ENCODE data around the gene MYO3B. TPM values are rescaled to one million over a fixed set of nuclear protein-coding genes. Genes with fewer than 3 reads are reported as not detected.

The MYO3B gene
- total and polyA plus RNA-seq, 12 donors: 0.04 to 0.11 (median 0.06) TPM; not detected in 8

DNA sequence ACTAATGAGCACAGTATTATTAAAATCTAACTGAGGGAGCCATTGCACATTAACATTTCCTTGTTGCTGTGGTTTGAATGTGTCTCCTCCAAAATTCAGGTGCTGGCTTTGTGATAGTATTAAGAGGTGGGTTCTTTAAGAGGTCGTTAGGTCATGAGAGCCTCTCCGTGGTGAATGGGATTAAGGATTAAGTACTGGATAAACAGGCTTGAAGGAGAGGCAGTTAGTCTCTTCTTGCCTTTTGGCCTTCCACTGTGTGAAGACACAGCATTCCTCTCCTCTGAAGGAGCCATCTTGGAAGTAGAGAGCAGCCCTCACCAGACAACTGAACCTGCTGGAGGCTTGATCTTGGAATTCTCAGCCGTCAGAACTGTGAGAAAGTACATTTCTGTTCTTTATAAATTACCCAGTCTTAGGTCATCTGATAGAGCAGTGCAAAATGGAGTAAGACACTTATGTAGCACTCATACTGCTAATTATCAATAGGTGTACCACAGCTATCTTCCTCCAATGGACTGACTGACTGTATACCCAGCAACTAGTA is 182.7 kb downstream of the MYO3B start:
- intact Hi-C loops (cut with DNase I): loop anchor here in 1 of 2 donors (10.0 kb wide), 1 partner anchor 454 kb away; the partner anchor contains the start of gene GAD1
- Histone ChIP-seq H3K9me3 (replicated peaks in 1 of 3) (no peaks in the 10 kb centered on the region), H3K36me3 (replicated peaks in 1 of 2) (no peaks in the 10 kb centered on the region), H3K4me1 (replicated peaks in 1 of 2) (no peaks in the 10 kb centered on the region), H3K4me3 (no peak overlapping the region), H3K27me3 (peaks cover 5% of the 10 kb centered on the region), H3K27ac (no peak overlapping the region)
- DNase-seq: no peak
- WGBS, 4 donors: 58 to 86% (median 75%) methylated on average over 3 of the region's 3 CpGs
- TF ChIP-seq POLR2A (IDR thresholded peaks at IDR 0.05): no peak
- TF ChIP-seq, protein P1, sequence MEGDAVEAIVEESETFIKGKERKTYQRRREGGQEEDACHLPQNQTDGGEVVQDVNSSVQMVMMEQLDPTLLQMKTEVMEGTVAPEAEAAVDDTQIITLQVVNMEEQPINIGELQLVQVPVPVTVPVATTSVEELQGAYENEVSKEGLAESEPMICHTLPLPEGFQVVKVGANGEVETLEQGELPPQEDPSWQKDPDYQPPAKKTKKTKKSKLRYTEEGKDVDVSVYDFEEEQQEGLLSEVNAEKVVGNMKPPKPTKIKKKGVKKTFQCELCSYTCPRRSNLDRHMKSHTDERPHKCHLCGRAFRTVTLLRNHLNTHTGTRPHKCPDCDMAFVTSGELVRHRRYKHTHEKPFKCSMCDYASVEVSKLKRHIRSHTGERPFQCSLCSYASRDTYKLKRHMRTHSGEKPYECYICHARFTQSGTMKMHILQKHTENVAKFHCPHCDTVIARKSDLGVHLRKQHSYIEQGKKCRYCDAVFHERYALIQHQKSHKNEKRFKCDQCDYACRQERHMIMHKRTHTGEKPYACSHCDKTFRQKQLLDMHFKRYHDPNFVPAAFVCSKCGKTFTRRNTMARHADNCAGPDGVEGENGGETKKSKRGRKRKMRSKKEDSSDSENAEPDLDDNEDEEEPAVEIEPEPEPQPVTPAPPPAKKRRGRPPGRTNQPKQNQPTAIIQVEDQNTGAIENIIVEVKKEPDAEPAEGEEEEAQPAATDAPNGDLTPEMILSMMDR (IDR thresholded peaks at IDR 0.05): no peak

DNA sequence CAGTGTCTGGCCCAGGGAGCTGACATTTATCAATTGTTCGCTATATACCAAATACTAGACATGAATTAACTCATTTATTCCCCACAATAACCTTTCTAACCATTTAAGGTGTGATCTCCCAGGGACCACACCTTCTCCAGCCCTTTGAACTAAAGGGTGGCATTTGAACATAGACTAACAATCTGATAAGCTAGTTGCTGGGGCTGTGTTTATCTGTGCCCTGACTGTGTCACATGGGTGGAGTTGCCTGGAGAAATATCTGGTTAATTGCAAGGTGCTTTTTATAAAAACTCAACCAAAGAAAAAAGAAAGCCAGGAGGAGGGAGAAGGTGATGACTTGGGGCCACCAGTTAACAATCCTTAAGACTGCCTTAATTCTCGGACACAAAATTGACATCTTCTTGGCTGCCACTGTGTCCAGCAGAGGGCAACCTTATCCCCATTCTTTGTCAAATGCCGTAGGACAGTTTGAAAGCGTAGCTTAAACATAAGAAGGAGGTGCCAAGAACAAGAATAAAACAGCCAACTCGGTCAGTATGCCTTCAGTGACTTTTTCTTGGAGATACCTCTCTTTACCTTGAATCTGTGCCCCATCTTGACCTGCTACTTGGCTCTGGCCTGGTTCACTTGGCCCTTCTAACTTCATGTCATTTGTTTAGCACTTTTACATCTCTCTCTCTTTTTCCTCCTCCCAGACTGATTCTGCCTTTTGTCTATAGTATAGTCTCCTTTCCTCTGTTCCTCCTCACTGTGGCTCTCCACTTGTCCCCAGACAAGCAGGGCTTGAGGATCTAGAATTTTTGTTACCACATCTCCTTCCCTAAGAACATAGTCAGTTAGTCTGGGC is 183.4 kb downstream of the MYO3B start:
- H3K36me3 ChIP-seq (replicated peaks in 1 of 2): no peaks in the 10 kb centered on the region
- peak; percentile 22 to 80 (median 55) for DNase-seq
- intact Hi-C loops (cut with DNase I): loop anchor here in 1 of 2 donors (10.0 kb wide), 1 partner anchor 453 kb away; the partner anchor contains the start of gene GAD1
- no peak overlapping the region for H3K27ac ChIP-seq
- WGBS, 4 donors: 20 to 28% (median 24%) methylated on average over 5 of the region's 5 CpGs
- no peak overlapping the region for H3K4me3 ChIP-seq
- H3K9me3 ChIP-seq (replicated peaks in 1 of 3): no peaks in the 10 kb centered on the region
- H3K27me3 ChIP-seq: peaks cover 8% of the 10 kb centered on the region
- no peaks in the 10 kb centered on the region for H3K4me1 ChIP-seq (replicated peaks in 1 of 2)
- TF ChIP-seq POLR2A (IDR thresholded peaks at IDR 0.05): no peak
- TF ChIP-seq, protein P1 (IDR thresholded peaks at IDR 0.05): peak; percentile 48 to 64 (median 61)

DNA sequence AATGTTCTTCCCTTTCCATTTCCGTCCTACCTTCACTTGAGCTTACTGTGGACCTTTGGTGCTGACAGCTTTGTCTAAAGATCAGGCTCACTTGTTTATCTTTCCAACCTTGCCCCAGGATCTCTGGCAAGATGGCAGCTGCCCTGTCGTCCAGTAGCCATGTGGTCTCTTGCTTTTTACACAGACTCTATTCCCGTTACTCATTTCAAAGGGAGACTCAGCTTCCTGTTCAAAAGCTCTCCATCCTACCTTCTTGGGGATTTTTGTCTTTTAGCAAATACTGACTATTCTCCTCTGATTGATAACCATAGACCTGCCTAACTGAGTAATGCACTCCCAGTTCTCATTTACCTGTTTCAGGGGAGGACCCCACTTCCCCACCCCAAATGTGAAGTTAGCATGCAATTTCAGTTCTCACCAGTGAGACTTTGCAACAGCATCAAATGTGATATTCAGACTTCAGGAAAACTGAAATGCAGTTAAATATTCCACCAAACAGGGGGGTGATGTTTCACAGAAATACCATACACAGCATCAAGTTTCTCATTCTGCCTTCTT is 184.4 kb downstream of the MYO3B start:
- 81 to 87% (median 83%) methylated on average over 3 of the region's 3 CpGs for WGBS, 4 donors
- Histone ChIP-seq H3K9me3 (replicated peaks in 1 of 3) (no peaks in the 10 kb centered on the region), H3K27me3 (peaks cover 13% of the 10 kb centered on the region), H3K27ac (no peak overlapping the region), H3K4me3 (no peak overlapping the region), H3K36me3 (replicated peaks in 1 of 2) (no peaks in the 10 kb centered on the region), H3K4me1 (replicated peaks in 1 of 2) (no peaks in the 10 kb centered on the region)
- no peak for TF ChIP-seq POLR2A (IDR thresholded peaks at IDR 0.05)
- TF ChIP-seq, protein P1 (IDR thresholded peaks at IDR 0.05): no peak
- intact Hi-C loops (cut with DNase I): loop anchor here in 1 of 2 donors (10.0 kb wide), 1 partner anchor 452 kb away; the partner anchor contains the start of gene GAD1
- no peak for DNase-seq
